DMS53 (cell line): ENCODE measurements around the gene ELP1.
A peak's percentile ranks its signal among the peaks of the same experiment; 100 is the strongest.
"Not testable (repeated sequence)": the region's sequence is repeated elsewhere in the genome, so short reads cannot be mapped to it uniquely, and the experiment has no call there.

Source experiments
- DNase-seq: peaks from one replicate; lab custom pipeline; 2025; lab: John Stamatoyannopoulos, UW

The ELP1 gene

DNA sequence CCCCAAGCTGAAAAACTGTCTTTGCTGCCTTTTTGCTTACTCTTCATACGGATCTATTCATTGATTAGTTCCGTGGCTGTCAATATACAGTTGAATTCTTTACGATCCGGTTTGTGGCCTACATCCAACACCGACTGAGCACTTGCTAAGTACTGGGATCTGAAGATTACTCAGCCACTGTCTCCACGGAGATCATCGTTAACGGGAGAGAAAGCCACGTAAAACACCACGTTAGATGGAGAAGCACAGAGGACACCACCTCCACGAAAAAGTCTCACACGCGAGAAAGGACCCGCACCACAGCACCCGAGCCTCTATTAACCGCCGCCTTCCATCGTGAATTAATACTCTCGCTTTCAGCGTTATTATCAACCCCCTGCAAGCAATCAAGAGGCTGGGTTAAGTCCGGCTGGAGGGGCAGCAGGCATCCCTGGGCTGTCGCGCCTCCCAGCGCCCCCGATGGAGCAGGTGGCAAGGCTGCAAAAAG lies 650 bp downstream of the ELP1 start:
- DNase-seq, result peak; percentile 38

DNA sequence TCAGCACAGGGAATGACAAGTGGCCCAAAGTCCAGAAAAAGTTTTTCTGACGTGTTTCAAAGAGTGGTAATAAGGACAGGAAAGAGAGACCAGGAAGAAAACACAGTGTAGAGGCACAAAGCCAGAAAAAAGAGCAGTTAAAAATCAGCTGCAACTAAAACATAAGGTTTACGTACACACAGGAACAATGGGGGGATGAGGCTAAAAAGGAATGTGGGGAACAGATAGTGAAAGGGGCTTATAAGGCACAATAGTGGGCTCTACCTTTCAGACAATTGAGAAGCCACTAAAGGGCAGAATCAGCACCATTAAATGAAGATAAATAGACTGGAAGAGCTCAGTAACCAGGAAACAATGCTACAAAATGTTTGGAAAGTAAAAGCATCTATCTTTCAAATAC lies 5.5 kb downstream of the ELP1 start:
- DNase-seq, result no peak

DNA sequence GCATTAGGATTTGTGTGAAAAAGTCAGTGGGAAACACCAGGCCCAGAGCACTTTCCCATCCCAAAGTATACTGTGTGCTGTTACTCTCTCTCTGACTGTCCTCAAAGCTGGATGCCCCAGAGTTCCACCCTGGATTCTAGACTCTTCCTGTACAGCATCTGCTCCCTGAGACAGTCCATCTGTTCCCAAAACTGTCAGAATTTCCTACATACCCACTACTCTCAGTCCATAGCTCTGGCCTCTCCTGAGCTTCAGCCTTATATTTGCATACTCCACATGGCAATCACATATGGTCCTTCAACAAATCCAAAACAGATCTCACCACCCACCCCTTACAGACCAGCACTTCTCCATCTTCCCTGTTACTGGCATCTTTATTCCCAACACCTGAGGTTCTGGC lies 9.5 kb downstream of the ELP1 start:
- DNase-seq, result no peak

DNA sequence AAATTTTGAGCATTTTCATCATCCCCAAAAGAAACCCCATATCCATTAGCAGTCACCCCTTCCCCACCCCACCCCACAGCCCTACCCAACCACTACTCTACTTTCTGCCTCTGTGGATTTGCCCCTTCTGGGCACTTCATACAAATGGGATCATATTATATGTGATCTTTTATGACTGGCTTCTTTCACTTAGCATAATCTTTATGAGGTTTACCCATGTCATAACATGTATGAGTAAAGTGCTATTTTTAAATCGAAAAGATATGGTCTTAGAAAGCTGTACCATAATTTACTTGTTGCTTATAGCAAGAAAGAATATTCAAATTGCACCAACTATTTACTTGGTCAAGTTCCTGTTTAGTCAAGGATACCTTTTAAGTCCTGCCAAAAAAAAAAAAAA lies 12.7 kb downstream of the ELP1 start:
- DNase-seq, result no peak

DNA sequence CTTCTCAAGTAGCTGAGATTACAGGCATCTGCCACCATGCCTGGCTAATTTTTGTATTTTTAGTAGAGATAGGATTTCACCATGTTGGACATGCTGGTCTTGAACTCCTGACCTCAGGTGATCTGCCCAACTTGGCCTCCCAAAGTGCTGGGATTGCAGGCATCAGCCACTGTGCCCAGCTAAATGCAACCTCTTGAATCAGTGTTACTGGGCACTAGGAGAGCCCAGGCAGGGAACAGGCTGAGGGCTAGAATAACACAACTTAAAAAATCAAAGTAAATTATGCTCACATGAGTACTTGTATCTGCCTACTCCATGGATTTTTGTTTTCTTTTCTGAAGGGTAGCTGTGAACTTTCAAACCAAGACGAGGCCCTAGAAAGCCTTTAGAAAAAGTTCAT lies 13.5 kb downstream of the ELP1 start:
- not testable (repeated sequence) for DNase-seq

DNA sequence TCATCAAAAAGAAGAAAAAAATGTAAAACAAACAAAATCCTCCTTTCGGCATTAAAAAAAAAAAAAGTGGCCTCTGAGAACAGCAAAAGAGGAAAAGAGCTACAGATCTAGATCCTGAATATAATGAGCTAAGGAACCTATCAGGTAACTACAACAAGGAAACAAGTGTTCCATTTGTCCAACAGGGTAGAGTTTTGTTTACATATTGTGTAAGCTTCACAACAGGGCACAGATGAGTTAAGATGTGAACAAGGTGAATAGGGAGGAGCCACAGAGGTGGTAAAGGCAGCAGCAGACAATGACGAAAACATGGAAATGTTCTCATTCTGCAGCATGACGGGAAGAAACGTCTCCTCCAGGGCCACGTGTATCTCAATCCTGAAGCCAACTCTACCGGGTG lies 14.4 kb downstream of the ELP1 start:
- DNase-seq, result peak; percentile 5

DNA sequence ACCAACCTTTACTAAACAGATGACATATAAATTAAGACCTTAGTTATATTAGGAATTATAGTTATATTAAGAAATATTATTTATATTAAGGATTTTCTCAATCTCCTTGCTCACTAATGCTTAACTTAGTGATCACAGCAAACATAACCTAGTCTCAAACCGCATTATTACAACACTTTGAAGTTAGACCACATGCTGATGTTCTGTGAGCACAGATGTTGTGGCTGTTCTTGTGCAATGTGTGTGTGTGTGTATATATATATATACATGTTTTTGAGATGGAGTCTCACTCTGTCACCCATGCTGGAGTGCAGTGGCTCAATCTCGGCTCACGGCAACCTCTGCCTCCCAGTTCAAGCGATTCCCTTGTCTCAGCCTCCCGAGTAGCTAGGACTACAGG lies 20.5 kb downstream of the ELP1 start:
- DNase-seq, result no peak

DNA sequence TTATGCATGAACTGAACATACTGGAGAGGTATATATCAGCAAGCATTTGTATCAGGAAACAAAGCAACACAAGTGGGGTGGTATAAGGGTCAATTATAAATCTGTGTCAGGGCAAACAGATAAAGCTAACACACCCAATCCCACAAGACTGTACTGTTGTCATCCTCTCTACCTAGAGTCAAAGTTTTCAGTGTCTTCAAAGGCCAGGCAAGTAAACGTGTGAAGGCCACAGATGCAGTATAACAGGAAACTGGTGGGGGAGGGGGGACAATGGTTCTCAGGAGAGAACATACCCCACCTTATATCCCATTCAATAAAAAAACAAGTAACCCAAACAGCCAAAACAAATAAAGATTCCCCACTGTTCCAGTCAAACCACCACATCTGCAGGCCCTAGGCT lies 22.1 kb downstream of the ELP1 start:
- DNase-seq, result no peak

DNA sequence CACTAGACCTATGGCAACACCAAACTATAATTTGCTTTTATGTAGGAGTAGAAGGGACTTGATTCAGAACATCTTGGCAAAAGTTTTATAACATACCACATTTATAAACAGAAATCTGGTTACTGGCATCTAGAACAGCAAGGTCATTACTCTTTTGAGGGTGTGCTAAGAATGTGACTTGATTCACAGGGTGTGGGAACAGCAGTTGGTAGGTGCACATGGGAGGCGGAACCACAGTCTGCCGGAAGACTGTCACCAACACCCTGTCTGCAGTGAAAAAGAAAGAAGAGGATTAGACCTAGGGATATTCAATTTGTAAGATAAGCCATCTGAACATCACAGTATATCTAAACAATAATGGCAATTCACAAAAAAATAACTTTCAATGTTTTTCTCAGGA lies 23.0 kb downstream of the ELP1 start:
- no peak for DNase-seq

DNA sequence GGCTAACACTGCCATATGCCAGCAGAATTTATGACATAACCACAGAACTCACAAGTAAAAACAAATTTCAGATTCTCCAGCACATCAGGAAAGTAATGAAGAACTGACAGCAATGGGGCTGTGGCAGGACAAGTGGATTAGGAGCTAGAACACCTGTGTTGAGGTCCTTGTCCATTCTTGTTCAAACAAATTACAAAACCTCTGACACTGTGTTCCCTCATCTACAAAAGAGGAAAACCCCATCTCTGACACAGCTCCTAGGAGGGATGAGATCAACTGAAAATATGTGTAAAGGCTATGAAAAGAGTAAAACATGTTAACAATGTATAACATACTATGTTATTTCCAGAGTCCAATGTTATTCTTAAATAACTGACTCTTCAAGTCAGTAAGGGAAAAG lies 23.5 kb downstream of the ELP1 start:
- peak; percentile 36 for DNase-seq

DNA sequence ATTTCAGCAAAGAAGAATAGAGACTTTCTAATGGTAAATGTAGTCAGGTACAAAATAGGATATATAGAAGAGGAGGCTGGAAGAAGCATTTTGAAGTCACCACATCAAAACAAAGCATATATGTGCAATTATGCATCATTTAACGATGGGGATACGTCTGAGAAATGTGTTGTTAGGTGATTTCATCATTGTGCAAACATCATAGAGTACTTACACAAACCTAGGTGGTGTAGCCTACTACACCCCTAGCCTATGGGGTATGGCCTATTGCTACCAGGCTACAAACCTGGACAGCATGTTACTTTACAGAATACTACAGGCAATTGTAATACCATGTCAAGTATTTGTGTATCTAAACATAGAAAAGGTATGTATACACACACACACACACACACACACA lies 28.4 kb downstream of the ELP1 start:
- peak; percentile 56 for DNase-seq

DNA sequence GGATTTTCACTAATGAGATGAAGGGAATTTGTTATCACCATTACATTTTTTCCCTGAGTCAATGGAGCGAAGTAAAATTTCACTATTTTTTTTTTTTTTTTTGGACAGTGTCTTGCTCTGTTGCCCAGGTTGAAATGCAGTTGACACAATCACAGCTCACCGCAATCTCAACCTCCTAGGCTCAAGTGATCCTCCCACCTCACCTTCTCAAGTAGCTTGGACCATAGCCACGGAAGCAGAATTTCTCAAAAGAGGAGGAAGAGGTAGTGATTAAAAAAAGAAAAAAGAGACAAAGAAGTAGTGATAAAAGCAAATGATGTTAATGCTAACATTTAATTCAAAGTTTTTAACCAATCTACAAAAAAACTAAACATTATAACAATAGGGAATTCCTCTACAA lies 29.8 kb downstream of the ELP1 start:
- no peak for DNase-seq

DNA sequence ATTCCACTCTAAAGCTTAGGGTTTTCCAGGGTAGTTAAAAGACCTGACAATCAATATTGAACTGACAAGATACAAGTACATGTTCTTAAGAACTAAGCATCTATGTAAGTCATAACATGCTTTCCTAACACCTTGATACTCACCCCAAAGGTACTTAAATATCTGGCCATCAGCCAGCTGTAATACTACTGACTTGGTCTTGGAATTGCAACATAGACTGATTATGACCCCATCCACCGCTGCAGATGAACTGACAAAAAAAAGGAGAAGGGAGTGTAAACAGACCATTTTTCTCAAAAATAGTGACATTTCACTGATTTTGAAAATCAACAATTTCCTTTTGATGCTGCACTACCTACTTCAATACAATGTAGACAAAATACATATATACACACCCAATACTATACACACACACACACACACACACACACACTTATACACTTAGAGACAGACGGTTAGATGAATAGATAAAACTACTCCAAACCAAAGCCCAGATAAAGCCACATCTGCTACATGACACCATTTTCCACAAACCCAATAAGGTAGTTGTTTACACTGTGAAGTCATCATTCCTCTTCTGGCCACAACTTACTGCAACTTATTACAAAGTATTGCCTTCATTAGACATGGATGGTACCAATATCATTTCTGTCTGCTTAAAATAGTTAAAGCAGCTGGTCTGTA lies 30.4 kb downstream of the ELP1 start:
- peak; percentile 72 for DNase-seq

DNA sequence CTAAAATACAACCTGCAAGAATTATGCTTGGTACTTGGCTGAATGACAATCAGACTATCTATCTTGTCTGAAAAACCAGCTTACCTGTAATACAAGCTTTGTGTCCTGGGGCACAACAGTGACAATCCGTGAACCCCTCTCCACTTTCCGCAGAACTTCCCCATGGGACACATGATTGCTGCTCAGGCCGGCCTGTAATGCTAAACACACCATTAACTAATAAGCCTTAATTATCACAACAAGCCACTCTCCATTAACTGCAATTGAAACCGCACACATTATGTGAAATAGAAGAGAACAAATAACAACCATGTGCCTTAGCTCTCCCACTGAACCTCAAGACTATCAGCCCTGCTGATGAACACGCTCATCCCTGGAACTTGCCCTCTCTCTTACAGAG lies 33.7 kb downstream of the ELP1 start:
- DNase-seq, result no peak

DNA sequence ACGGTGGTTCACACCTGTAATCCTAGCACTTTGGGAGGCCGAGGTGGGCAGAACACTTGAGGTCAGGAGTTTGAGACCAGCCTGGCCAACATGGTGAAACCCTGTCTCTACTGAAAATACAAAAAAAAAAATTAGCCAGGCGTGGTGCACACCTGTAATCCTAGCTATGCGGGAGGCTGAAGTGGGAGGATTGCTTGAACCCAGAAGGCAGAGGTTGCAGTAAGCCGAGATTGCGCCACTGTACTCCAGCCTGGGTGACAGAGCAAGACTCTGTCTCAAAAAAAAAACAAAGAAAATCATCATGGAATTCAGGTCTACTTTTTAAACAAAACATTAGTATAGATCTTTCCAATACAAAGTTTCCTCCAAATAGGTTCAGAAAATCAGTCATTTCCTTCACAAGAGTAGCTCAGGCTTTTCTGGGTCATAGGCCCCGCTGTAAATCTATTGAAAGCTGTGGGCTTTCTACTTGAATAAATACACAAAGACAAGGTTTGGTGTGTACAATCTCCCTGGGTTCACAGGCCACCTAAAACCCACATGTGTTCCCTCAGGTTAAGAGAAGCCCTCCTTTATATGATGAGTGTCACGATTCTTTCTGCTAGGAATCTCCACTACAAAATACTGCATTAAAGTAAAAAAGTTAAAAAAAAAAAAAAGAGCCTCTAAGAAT lies 34.8 kb downstream of the ELP1 start:
- DNase-seq, result not testable (repeated sequence)

DNA sequence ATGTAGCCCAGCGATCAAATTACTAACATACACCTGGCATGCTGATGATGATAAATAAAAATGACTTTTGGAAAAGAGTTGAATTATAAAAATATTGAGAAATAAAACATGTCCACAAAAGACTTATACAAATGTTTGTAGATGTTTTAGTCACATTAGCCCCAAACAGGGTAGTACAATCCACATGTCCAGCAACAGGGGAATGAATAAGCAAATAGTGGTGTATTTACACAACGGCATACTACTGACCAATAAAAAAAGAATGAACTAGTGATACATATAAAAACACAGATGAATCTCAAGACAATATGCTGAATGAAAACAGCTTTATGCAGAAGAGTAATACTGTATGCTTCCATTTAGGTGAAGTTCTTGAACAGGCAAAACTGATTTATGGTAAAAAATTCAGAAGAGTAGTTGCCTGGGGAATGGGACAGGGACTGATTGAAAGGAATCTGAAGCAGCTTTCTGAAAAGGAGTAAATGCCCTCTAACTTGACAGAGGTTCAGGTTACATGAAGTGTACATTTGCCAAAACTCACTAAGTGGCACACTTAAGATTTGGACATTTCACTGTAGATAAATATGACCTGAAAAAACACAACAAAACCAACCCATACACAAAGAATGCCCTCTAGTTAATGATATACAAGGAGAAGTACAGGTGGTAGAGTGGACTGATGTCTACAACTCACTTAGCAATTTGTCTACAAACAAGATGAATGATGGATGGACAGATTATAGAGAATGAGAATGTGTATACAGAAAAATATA lies 36.4 kb downstream of the ELP1 start:
- no peak for DNase-seq

DNA sequence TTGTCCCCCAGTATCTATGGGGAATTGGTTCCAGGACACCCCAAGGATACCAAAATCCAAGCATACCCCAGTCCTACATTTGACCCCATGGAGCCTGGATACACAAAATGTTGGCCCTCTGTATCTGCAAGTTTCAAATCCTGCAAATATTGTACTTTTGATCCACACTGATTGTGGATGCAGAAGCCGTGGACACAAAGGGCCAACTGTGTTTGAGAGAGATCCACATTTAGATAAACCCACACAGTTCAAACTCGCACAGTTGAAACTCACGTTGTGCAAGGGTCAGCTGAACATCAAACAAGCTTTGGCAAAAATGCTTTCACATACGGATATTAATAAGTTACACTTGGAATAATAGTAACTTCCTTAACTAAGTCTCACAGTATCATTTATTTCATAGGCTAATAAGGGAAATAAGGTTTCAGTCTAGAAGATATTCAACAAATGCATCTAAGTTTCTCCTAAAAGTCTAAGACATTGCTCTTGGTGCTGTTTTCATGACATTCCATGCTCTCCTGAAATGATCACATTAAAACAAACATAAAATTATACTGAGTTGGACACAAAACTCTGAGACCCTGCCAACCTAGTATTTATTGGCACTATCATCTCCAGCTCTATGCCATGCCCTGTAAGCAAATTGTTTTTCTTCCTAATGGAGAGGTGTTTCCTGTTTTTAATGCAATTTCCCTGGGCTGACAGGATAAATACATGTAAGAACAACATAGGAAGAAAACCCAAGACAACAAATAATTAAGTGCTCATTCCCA lies 39.5 kb downstream of the ELP1 start:
- no peak for DNase-seq

DNA sequence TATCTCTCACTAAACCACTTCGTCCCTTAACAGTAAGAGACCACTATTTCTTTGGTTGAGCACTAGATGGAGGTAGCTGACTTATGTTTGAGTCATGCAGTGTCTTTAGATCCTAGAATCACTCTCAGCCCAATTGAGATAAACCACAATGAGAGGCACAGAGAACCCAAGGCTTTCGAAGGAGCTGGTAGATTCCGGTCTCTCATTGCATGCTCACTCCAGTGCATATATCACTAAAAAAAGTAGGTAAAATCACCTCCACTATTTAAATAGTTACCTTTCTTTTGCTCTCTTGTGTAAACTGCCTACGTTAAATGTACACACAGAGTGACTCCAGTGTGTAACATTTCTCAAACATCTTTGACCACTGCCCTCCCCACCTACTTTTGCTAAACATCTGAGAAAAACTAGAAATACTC lies 44.3 kb downstream of the ELP1 start:
- DNase-seq, result peak; percentile 14

DNA sequence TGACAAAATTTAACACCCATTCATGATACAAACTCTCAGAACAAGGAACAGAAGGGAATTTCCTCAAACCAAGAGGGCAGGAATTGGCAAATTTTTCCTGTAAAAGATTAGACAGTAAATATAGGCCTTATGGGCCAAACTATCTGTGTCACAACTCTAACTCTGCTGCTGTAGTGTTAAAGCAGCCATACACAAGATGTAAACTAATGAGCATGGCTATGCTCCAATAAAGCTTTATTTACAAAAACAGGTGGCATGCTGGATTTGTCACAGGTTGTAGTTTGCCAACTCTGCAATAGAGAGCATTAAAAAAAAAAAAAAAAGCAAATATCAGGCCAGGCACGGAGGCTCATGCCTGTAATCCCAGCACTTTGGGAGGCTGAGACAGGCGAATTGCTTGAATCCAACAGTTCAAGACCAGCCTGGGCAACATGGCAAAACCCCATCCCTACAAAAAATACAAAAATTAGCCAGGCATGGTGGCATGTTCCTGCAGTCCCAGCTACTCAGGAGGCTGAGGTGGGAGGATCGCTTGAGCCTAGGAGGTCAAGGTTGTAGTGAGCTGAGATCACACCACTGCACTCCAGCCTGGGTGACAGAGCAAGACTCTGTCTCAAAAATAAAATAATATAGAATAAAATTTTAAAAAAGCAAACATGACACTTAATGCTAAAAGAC lies 47.2 kb downstream of the ELP1 start:
- peak; percentile 25 for DNase-seq

DNA sequence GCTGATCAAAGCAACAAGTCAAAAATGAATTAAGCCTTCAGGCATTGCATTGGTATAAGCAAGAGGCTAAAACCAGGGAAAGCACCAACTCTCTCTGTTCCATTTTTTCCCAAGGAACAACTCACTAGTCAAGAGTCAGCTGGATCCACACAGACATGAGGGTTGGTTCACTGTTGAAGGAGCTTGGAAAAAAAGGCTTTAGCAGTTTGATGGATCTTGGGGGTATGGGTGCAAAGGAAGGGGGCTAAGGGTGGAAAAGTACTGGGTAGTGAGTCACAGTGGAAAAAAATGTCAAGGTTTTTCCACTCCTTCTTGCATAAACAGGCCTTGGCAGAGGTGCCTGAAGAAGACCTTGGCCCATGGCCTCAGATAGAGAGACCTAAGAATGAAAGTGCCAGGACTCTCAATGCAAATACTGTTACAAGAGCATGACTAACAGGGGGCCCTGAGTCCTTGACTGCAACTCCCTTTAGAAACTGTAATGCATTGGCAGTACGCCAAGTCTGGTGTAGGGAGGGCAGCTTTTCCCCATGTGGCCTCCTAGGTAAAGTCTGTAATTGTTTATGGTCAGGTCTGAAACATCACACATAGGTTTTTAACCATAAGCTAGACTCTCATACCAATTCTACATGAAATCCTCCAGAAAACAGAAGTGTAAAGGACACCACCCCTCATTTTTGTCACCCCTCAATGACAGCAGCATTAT lies 48.1 kb downstream of the ELP1 start:
- DNase-seq, result peak; percentile 91

DNA sequence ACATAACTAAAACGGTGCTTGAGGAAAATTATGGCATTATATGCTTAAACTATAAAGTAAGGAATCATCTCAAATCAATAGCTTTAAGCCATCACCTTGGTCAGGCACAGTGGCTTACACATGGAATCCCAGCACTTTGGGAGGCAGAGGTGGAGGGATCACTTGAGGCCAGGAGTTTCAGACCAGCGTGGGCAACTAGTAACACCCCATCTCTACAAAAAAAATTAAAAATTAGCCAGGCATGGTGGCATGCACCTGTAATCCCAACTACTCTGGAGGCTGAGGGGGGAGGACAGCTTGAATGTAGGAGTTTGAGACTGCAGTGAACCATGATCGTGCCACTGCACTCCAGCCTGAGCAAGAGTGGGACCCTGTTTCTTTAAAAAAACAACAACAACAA lies 49.2 kb downstream of the ELP1 start:
- DNase-seq, result no peak
